Mesendoderm (in vitro differentiated cells): Measurements from ENCODE around the gene BTRC.

Experiments
- DNase-seq: peaks from one replicate; pipeline ENCODE4 v3.0.0; 2013
- H2AK5ac ChIP-seq: 2 replicates; pipeline ENCODE4 v1.6.1; 2013; ENCODE audit warnings: low read length, inconsistent platforms
- H2BK120ac ChIP-seq: 2 replicates; pipeline ENCODE4 v1.6.1; 2013; ENCODE audit warnings: low read depth, mild to moderate bottlenecking, low read length, moderate library complexity, mixed read lengths
- H2BK15ac ChIP-seq: replicated peaks from 2 replicates; pipeline ENCODE4 v1.6.1; 2013; ENCODE audit warnings: low read depth, mild to moderate bottlenecking, moderate library complexity
- H2BK5ac ChIP-seq: 2 replicates; pipeline ENCODE4 v1.6.1; 2013; ENCODE audit warnings: low read length, inconsistent platforms
- H3K18ac ChIP-seq: 2 replicates; pipeline ENCODE4 v1.6.1; 2013; ENCODE audit warnings: mild to moderate bottlenecking, low read length, mixed read lengths
- H3K23ac ChIP-seq: one replicate; pipeline ENCODE4 v1.6.1; 2013; ENCODE audit warnings: low read length
- H3K27ac ChIP-seq: 2 replicates; pipeline ENCODE4 v1.5.1; 2013; ENCODE audit warnings: low read depth, mild to moderate bottlenecking, inconsistent platforms, low read length, moderate library complexity
- H3K27me3 ChIP-seq: 2 replicates; pipeline ENCODE4 v1.6.1; 2013; ENCODE audit warnings: low read length, control low read depth, mild to moderate bottlenecking, inconsistent platforms; ENCODE audit not compliant: insufficient read depth, poor library complexity
- H3K36me3 ChIP-seq: 2 replicates; pipeline ENCODE4 v1.6.1; 2013; ENCODE audit warnings: low read length, inconsistent platforms; ENCODE audit not compliant: control insufficient read depth, insufficient read depth
- H3K4ac ChIP-seq: one replicate; pipeline ENCODE4 v1.6.1; 2013; ENCODE audit warnings: low read depth, mild to moderate bottlenecking, low read length, moderate library complexity
- H3K4me1 ChIP-seq: 2 replicates; pipeline ENCODE4 v1.6.1; 2013; ENCODE audit warnings: low read depth, low read length, inconsistent platforms; ENCODE audit not compliant: control insufficient read depth
- H3K4me2 ChIP-seq: 2 replicates; pipeline ENCODE4 v1.6.1; 2013; ENCODE audit warnings: low read length
- H3K4me3 ChIP-seq: 2 replicates; pipeline ENCODE4 v1.5.1; 2013; ENCODE audit warnings: mild to moderate bottlenecking, low read length
- H3K56ac ChIP-seq: one replicate; pipeline ENCODE4 v1.6.1; 2013; ENCODE audit warnings: low read length
- H3K79me1 ChIP-seq: 2 replicates; pipeline ENCODE4 v1.6.1; 2013; ENCODE audit warnings: low read length, inconsistent platforms
- H3K79me2 ChIP-seq: 2 replicates; pipeline ENCODE4 v1.6.1; 2013; ENCODE audit warnings: mild to moderate bottlenecking, low read length; ENCODE audit not compliant: control insufficient read depth, insufficient read depth
- H3K9ac ChIP-seq: 2 replicates; pipeline ENCODE4 v1.6.1; 2013; ENCODE audit warnings: low read length, inconsistent platforms
- H4K5ac ChIP-seq: one replicate; pipeline ENCODE4 v1.6.1; 2013; ENCODE audit warnings: low read length
- H4K8ac ChIP-seq: one replicate; pipeline ENCODE4 v1.6.1; 2013; ENCODE audit warnings: low read depth, mild to moderate bottlenecking, control low read depth, low read length, moderate library complexity
- WGBS: extraction: QIAGEN DNeasy Blood & Tissue Kit; methylation state at CpG from one replicate; pipeline ENCODE4 v1.1.7; 2013; ENCODE audit warnings: low lambda C conversion rate, missing lambda C conversion rate; ENCODE audit not compliant: insufficient coverage; ENCODE audit errors: extremely low coverage; 5-methylcytosine and 5-hydroxymethylcytosine counted together

The BTRC gene

DNA sequence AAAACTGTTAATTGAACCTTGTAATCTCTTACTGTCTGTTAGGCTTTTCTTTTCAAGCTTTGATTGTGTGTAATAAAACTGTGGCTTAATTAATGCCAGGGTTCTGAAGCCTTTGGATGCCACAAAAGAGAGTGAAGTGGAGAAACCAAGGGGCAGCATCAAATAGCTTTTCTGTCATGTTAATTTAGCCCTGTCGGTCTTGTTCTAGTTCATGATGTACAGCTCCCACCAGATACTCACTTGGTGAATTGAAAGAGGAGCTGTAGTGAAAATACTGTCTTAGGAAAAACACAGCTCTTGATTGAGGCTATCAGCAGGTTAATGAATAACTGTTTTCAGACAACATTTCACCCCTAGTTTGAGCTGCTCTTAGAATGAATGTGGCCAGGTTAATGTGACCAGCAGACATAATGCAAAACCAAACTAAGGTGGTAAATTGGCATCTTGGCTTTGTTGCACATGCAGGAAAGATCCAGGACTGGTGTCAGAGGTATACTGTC lies 139.9 kb downstream of the BTRC start:
- Histone ChIP-seq H2BK15ac (no peak overlapping the region), H3K4ac (no peak overlapping the region), H2AK5ac (no peak overlapping the region), H3K56ac (no peak overlapping the region), H3K4me2 (no peak overlapping the region), H3K27ac (no peak overlapping the region), H3K18ac (no peak overlapping the region), H2BK5ac (no peak overlapping the region), H4K5ac (no peak overlapping the region), H2BK120ac (no peak overlapping the region), H3K4me3 (no peak overlapping the region), H3K27me3 (no peaks in the 10 kb centered on the region), H3K4me1 (no peaks in the 10 kb centered on the region), H4K8ac (no peak overlapping the region), H3K23ac (no peak overlapping the region), H3K36me3 (no peaks in the 10 kb centered on the region), H3K79me1 (no peaks in the 10 kb centered on the region), H3K9ac (no peak overlapping the region), H3K79me2 (no peaks in the 10 kb centered on the region)
- DNase-seq: no peak
- no CpG with 5 or more reads among the region's 1 CpG for WGBS

DNA sequence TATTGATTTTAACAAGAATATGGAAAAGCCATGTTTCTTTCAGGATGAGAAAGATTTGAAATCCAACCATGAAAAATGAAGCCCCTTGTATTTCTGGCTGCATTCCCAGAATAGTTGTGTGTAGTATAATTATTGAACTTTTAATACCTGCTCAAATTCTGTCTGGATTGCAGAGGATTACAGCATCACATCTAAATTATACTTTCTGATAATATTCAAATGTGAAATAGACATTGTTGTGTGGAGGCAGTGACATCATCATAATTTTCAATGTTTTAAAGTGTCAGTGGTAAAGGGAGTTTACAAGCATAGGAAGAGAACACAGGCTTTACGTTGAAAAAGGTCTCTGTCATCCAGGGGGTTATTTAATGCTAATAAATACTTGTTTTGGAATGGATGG lies 140.7 kb downstream of the BTRC start:
- Histone ChIP-seq H2BK15ac (no peak overlapping the region), H3K18ac (no peak overlapping the region), H3K79me2 (no peaks in the 10 kb centered on the region), H3K27ac (no peak overlapping the region), H3K4me2 (no peak overlapping the region), H2AK5ac (no peak overlapping the region), H2BK120ac (no peak overlapping the region), H4K8ac (no peak overlapping the region), H3K27me3 (no peaks in the 10 kb centered on the region), H3K79me1 (no peaks in the 10 kb centered on the region), H3K4ac (no peak overlapping the region), H3K9ac (no peak overlapping the region), H3K4me1 (no peaks in the 10 kb centered on the region), H3K4me3 (no peak overlapping the region), H3K36me3 (no peaks in the 10 kb centered on the region), H2BK5ac (no peak overlapping the region), H3K56ac (no peak overlapping the region), H4K5ac (no peak overlapping the region), H3K23ac (no peak overlapping the region)
- WGBS: no CpG with 5 or more reads among the region's 1 CpG
- DNase-seq: no peak

DNA sequence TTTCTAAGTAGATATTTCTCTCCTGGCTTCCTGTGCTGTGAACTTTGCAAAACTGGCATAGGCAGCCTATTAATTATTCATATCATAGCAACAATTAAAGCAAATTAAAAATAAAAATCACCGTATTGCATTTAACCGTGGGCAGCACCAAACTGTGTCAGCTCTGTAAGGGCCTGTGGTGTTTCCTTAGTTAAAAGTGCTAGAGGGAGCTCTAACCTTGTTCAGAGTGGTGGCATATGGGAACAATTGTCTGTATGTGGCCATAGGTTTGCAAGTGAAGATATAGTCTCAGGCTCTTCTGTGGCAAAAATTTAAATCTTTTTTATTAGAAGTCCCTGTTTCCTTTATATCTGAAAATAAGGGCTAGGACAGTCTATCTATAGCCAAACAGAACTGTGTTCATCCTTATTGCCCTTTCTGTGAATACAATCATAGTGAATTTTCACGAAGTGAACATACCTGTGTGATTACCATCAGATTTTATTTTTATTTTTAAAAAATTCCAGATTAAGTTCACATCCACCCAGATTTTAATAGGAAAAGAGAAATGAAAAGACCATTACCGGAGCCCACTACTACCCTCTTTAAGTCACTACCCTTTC lies 141.5 kb downstream of the BTRC start:
- Histone ChIP-seq H3K4me2 (no peak overlapping the region), H2BK15ac (no peak overlapping the region), H3K79me2 (no peaks in the 10 kb centered on the region), H3K18ac (no peak overlapping the region), H3K4ac (no peak overlapping the region), H3K36me3 (no peaks in the 10 kb centered on the region), H3K56ac (no peak overlapping the region), H3K79me1 (no peaks in the 10 kb centered on the region), H3K27ac (no peak overlapping the region), H3K4me3 (no peak overlapping the region), H2BK120ac (no peak overlapping the region), H4K8ac (no peak overlapping the region), H3K4me1 (no peaks in the 10 kb centered on the region), H2BK5ac (no peak overlapping the region), H3K27me3 (no peaks in the 10 kb centered on the region), H4K5ac (no peak overlapping the region), H3K23ac (no peak overlapping the region), H3K9ac (no peak overlapping the region), H2AK5ac (no peak overlapping the region)
- peak; percentile 67 for DNase-seq
- WGBS: no CpG with 5 or more reads among the region's 4 CpGs

DNA sequence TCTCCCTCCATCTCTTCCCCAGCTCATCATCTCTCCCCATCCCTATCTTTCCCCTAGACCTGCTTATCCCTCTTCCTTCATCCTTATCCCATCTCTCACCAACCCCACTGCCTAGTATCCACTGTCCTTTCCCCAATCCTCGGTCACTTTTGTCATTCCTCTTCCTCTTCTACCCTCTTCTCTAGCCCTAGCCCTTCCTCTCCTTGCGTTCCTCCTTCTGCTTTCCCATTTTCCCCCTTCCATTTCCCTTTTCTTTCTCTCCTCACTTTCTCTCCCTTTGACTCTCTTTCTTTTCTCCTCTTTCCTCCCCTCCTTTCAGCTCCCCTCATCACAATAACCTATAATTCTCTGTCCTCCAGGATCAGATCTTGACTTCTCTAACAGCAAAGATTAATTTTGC lies 150.5 kb downstream of the BTRC start:
- no peak for DNase-seq
- 100% methylated on average over 1 of the region's 2 CpGs for WGBS
- Histone ChIP-seq H3K4me3 (no peak overlapping the region), H3K9ac (no peak overlapping the region), H4K8ac (no peak overlapping the region), H3K56ac (no peak overlapping the region), H2AK5ac (no peak overlapping the region), H3K36me3 (no peaks in the 10 kb centered on the region), H2BK15ac (no peak overlapping the region), H3K79me1 (no peaks in the 10 kb centered on the region), H3K4me1 (no peaks in the 10 kb centered on the region), H3K79me2 (no peaks in the 10 kb centered on the region), H2BK120ac (no peak overlapping the region), H3K4ac (no peak overlapping the region), H3K27me3 (no peaks in the 10 kb centered on the region), H3K23ac (no peak overlapping the region), H4K5ac (no peak overlapping the region), H3K18ac (no peak overlapping the region), H3K4me2 (no peak overlapping the region), H2BK5ac (no peak overlapping the region), H3K27ac (no peak overlapping the region)

DNA sequence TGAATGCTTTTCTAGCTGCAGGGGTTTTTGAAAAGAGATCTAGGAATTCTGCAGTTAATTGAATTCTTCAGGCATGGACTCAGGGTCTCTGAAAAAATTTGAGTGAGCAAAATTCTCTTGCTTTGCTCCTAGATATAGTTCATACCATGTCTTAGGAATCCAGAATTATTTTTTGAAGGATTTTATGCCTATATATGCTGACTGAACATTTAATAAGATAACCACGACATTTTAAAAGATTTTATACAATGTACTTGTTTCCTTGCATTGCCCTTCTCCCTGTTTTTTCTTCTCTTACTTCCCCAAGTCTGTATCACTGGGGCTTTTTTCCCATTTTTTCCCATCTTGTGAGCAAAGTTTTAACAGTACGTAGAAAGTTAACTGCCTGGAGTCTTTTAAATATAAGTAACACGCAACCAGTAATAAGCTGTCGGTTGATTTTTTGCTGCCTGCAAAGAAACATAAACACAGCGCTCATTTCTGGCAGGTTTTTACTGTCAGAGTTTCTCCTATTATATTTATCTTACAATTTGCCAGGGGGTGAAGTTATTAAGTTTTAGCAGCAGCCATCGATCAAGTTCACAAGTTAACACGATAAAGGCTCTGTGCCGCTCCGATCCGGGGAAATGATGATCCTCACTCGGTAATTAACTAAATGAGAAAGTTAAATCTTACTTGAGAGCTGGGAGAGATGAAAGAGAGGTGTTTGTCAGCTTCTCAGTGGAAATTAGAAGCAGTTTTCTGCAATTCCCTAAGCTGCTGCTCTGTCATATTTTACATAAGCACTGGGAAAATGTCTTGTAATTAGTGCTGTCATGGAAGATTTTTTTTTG lies 153.1 kb downstream of the BTRC start:
- Histone ChIP-seq H3K79me1 (no peaks in the 10 kb centered on the region), H3K4me2 (no peak overlapping the region), H3K4me3 (no peak overlapping the region), H3K36me3 (no peaks in the 10 kb centered on the region), H4K8ac (no peak overlapping the region), H2BK5ac (no peak overlapping the region), H4K5ac (no peak overlapping the region), H3K18ac (no peak overlapping the region), H2BK15ac (no peak overlapping the region), H3K56ac (no peak overlapping the region), H2AK5ac (no peak overlapping the region), H3K23ac (no peak overlapping the region), H3K27me3 (no peaks in the 10 kb centered on the region), H2BK120ac (no peak overlapping the region), H3K79me2 (no peaks in the 10 kb centered on the region), H3K9ac (no peak overlapping the region), H3K4me1 (no peaks in the 10 kb centered on the region), H3K4ac (no peak overlapping the region), H3K27ac (no peak overlapping the region)
- WGBS: no CpG with 5 or more reads among the region's 11 CpGs
- DNase-seq: no peak
